ENCODE results near the gene SPTBN1. TPM values are rescaled to one million over a fixed set of nuclear protein-coding genes. Genes with fewer than 3 reads are reported as not detected.

Gene SPTBN1
- total and polyA plus RNA-seq, 2 of the 4 experiments (the other 2 are of a cell fraction), result 49.1 to 241 TPM

GRCh38 chr2:54667266-54667639, 211.1 kb downstream of the SPTBN1 start:
- Histone ChIP-seq H3K4me3 (ENCODE audit: insufficient read depth, low read depth, low read length) (no peak overlapping the region), H3K4me1 (ENCODE audit: control insufficient read depth, insufficient read depth, low read length) (peaks cover 21% of the 10 kb centered on the region), H3K36me3 (ENCODE audit: control insufficient read depth, insufficient read depth, low read length) (peaks cover 32% of the 10 kb centered on the region), H3K23ac (ENCODE audit: low read depth, low read length) (no peak overlapping the region), H2BK120ac (ENCODE audit: low read depth, low read length) (peak overlapping the region; percentile 53; the same call in 1 of the 2 replicates), H3K56ac (ENCODE audit: extremely low read depth, insufficient read depth, low read length) (no peak overlapping the region), H4K91ac (ENCODE audit: insufficient read depth, low read depth, low read length) (0 out of 2 replicates have a peak overlapping the region, but pooled peaks have one; percentile 63), H2BK15ac (ENCODE audit: low read depth, low read length) (peak overlapping the region; percentile 60; the same call in 2 of the 3 replicates), H3K9me1 (ENCODE audit: insufficient read depth, low read length) (peaks cover 21% of the 10 kb centered on the region), H2BK20ac (ENCODE audit: low read depth, low read length) (0 out of 2 replicates have a peak overlapping the region, but pooled peaks have one; percentile 45), H2AK9ac (replicated peaks; ENCODE audit: low read depth, low read length, poor library complexity) (no peak overlapping the region), H3K9ac (ENCODE audit: low read depth, low read length) (no peak overlapping the region), H3K27ac (ENCODE audit: insufficient read depth, low read length) (no peak overlapping the region), H2BK5ac (ENCODE audit: low read depth, low read length, poor library complexity, severe bottlenecking) (no peak overlapping the region), H3K9me3 (ENCODE audit: control insufficient read depth, insufficient read depth, low read length) (no peaks in the 10 kb centered on the region), H3K79me1 (ENCODE audit: low read depth in 1 of 2, low read length in 2 of 2) (peaks cover 16 to 61% of the 10 kb centered on the region in 2 experiments; a peak in 3 of 4 replicates), H3K18ac (ENCODE audit: low read depth, low read length) (no peak overlapping the region), H4K5ac (ENCODE audit: low read depth, low read length) (no peak overlapping the region), H3K4me2 (ENCODE audit: low read depth, low read length) (no peak overlapping the region), H4K8ac (ENCODE audit: low read depth in 2 of 2, low read length in 2 of 2) (peak overlapping the region in 1 of 2 experiments; percentile 60; a peak in 1 of 4 replicates), H3K14ac (replicated peaks; ENCODE audit: low read depth, low read length) (no peak overlapping the region), H2AFZ (replicated peaks; ENCODE audit: low read length, poor library complexity) (no peak overlapping the region), H3K27me3 (ENCODE audit: control insufficient read depth, insufficient read depth, low read length) (no peaks in the 10 kb centered on the region), H3K4ac (ENCODE audit: low read depth, low read length) (no peak overlapping the region), H2AK5ac (ENCODE audit: low read depth, low read length) (no peak overlapping the region; the same call in 1 of the 2 replicates), H4K20me1 (ENCODE audit: insufficient read depth, low read length) (peaks cover 13% of the 10 kb centered on the region; the same call in 1 of the 2 replicates)
- CTCF ChIA-PET, result interaction anchor here (2.4 kb wide), 1 partner anchor 9 kb away, joined by 7 read pairs; no protein-coding TSS in a partner anchor
- DNase-seq (no peak), ATAC-seq (ENCODE audit: low read depth) (no peak)
- intact Hi-C loops (cut with micrococcal nuclease), result no loop called here
- in situ Hi-C loops (cut with MboI; ENCODE audit: low sequenced_read_pairs), result no loop called here
- dilution Hi-C loops (cut with HindIII; ENCODE audit: low sequenced_read_pairs, unreplicated experiment), result no loop called here
- no peak for TF ChIP-seq RFX5 (IDR thresholded peaks at IDR 0.05; ENCODE audit: low read depth, low read length)
- TF ChIP-seq ELK1 (IDR thresholded peaks at IDR 0.05; ENCODE audit: borderline replicate concordance, low read depth, low read length), result no peak
- no peak for TF ChIP-seq MAFK (IDR thresholded peaks at IDR 0.05; ENCODE audit: low read depth, low read length)
- no peak for TF ChIP-seq CHD1 (IDR thresholded peaks at IDR 0.05; ENCODE audit: low read depth, low read length)
- no peak for TF ChIP-seq SMC3 (IDR thresholded peaks at IDR 0.05; ENCODE audit: low read depth, low read length)
- no peak for TF ChIP-seq POLR2A (IDR thresholded peaks at IDR 0.05; ENCODE audit: low read depth, low read length)
- TF ChIP-seq CTCF (conservative IDR thresholded peaks at IDR 0.05; ENCODE audit: low read depth, low read length), result no peak
- no peak for TF ChIP-seq RAD21 (IDR thresholded peaks at IDR 0.05; ENCODE audit: low read length)
- no peak for TF ChIP-seq MXI1 (IDR thresholded peaks at IDR 0.05; ENCODE audit: borderline replicate concordance, low read depth, low read length)
- no peak for TF ChIP-seq USF2 (IDR thresholded peaks at IDR 0.05; ENCODE audit: low read depth, low read length)
- TF ChIP-seq RCOR1 (IDR thresholded peaks at IDR 0.05; ENCODE audit: insufficient replicate concordance, low read length), result no peak
- TF ChIP-seq CEBPB (IDR thresholded peaks at IDR 0.05; ENCODE audit: low read depth, low read length), result no peak
- no peak for TF ChIP-seq FOS (IDR thresholded peaks at IDR 0.05; ENCODE audit: low read depth, low read length)
- WGBS, 2 experiments (ENCODE audit: extremely low coverage in 2 of 2, insufficient read length in 1 of 2), result no CpG with 5 or more reads among the region's 4 CpGs
- POLR2A ChIA-PET (ENCODE audit: unreplicated experiment), result no interaction called here
- BruUV-seq (replicated peaks), result no TSS peak

Data from IMR-90 (cell line).